ENCODE results near the gene WDR93.

WDR93 gene

GRCh38 chr15:89750560-89751542 lies 60.2 kb downstream of the WDR93 start, which contains the start of gene MESP1:
MESP1 (minus strand) TSS chr15:89751249; CDS start chr15:89751231, 18 bp downstream.
- FAIRE-seq = no peak

GRCh38 chr15:89751748-89752147 lies 61.1 kb downstream of the WDR93 start:
- FAIRE-seq = no peak

GRCh38 chr15:89753855-89754254 lies 63.2 kb downstream of the WDR93 start:
- FAIRE-seq = no peak

GRCh38 chr15:89754361-89755154 lies 63.9 kb downstream of the WDR93 start:
- FAIRE-seq = no peak

GRCh38 chr15:89755701-89756100 lies 65.1 kb downstream of the WDR93 start:
- FAIRE-seq = no peak

- FAIRE-seq = no peak
Observed at GRCh38 chr15:89756897-89757296, 66.3 kb downstream of the WDR93 start.

GRCh38 chr15:89758283-89758682 lies 67.7 kb downstream of the WDR93 start:
- no peak for FAIRE-seq

GRCh38 chr15:89758981-89759380 lies 68.4 kb downstream of the WDR93 start:
- FAIRE-seq = no peak

- FAIRE-seq = no peak
Observed at GRCh38 chr15:89759835-89760234, 69.2 kb downstream of the WDR93 start.

GRCh38 chr15:89760303-89761008 lies 69.8 kb downstream of the WDR93 start:
- no peak for FAIRE-seq

GRCh38 chr15:89761009-89761831 lies 70.6 kb downstream of the WDR93 start:
- FAIRE-seq = no peak

- FAIRE-seq = no peak
Observed at GRCh38 chr15:89761929-89762328, 71.3 kb downstream of the WDR93 start.

GRCh38 chr15:89765694-89766093 lies 75.1 kb downstream of the WDR93 start:
- FAIRE-seq = no peak

- FAIRE-seq = no peak
Observed at GRCh38 chr15:89766357-89767311, 76.0 kb downstream of the WDR93 start.

GRCh38 chr15:89767411-89767915 lies 76.9 kb downstream of the WDR93 start:
- FAIRE-seq = no peak

- FAIRE-seq = no peak
Observed at GRCh38 chr15:89768071-89768500, 77.5 kb downstream of the WDR93 start.

GRCh38 chr15:89769366-89769765 lies 78.8 kb downstream of the WDR93 start:
- FAIRE-seq = no peak

GRCh38 chr15:89770041-89770440 lies 79.4 kb downstream of the WDR93 start:
- no peak for FAIRE-seq

GRCh38 chr15:89772932-89773583 lies 82.4 kb downstream of the WDR93 start:
- no peak for FAIRE-seq

- no peak for FAIRE-seq
Observed at GRCh38 chr15:89774492-89774891, 83.9 kb downstream of the WDR93 start.

All from TTC549 (cell line).